Activated T-cell treated with anti-CD3 and anti-CD28 coated beads, Interleukin-2, amount 50 U/mL, for 48 hours (primary cell): ENCODE results near the gene BCAR3.
"Not testable (repeated sequence)": the region's sequence is repeated elsewhere in the genome, so short reads cannot be mapped to it uniquely, and the experiment has no call there.

Experiments used
- DNase-seq, 2 experiments: peaks; one replicate each; pipeline ENCODE4 v3.0.0-alpha.2; 2020

The BCAR3 gene

GRCh38 chr1:93574511-93574910 lies 107.1 kb downstream of the BCAR3 start:
- DNase-seq: no peak

DNA sequence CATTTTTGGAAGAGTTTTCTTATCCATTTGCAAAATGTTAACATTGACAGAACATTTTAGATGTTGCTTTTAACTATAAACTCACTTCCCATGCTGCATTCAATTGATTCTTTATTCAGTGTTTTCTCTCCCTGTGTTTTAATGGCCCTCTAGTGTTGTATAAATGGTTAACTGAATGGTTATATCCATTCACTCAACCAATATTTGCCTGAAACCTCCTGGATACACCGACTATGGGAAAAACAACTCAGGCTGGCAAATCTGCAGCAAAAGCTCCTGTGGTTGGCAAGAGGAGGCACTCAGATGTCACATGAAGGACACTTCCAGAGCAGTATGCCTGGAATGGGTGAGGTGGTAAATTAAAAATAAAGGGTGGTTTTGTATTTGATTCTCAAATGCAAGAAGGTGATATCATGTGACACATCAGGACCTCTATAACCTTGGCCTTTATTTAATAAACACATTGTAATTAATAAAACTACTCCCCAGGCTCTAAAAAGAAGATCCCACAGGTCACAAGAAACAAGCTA lies 107.6 kb downstream of the BCAR3 start:
- no peak for DNase-seq

GRCh38 chr1:93571623-93572310 lies 109.9 kb downstream of the BCAR3 start:
- no peak for DNase-seq

- no peak for DNase-seq
Observed at GRCh38 chr1:93569489-93569888, 112.1 kb downstream of the BCAR3 start.

- no peak for DNase-seq
Observed at GRCh38 chr1:93567255-93567918, 114.2 kb downstream of the BCAR3 start.

DNA sequence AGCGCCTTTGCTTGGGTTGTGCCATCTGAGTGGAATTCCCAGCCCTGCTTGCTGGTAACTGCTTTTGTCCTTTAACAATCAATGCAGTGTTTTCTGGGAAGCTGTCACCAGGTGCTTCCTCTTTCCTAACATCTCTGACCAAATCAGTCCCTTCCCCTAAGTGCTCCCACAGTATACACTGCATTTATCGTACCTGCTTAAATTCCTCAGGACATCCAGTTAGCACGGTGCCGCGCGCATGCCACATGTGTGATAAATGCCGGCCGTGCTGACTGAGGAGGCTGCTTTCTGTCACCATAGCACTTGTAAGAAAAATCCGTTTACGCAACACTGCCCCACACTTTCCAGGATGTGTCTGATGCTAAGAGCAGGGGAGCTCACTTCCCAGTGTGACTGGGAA lies 115.4 kb downstream of the BCAR3 start:
- no peak for DNase-seq

GRCh38 chr1:93565496-93566206 lies 116.0 kb downstream of the BCAR3 start:
- no peak for DNase-seq

- DNase-seq: no peak
Observed at GRCh38 chr1:93559695-93560094, 121.9 kb downstream of the BCAR3 start.

DNA sequence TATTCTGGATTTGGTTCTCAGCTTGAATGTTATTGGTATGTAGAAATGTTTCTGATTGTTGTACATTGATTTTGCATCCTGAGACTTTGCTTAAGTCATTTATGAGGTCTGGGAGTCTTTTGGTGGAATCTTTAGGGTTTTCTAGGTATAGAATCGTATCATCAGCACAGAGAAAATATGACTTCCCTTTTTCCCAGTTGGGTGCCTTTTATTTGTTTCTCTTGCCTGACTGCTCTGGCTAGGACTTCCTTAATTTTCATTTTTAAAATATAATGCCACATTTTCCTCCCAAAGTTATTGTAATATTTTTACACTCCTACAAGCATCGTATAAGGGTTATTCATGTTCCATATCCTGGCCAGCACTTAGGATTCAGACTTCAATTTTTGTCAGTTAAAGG lies 122.6 kb downstream of the BCAR3 start:
- DNase-seq: no peak

DNA sequence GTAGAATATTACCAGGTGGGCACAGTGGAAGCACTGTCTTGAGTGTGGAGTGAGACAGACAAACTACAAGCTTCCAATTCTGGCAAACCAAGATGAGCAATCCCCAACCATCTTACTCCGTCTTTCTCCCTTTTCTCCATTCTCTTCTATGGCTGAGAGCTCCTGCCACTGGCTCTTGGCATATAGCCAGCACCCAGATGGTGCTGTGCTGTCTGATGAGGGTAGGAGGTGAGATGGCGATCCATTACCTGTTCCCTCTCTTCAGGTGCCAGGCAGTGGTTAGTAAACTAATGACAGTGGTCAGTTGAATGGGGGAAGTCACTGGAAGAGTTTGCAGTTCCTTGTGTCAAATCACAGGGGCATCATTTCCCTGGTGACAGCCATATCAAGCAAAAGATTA lies 125.3 kb downstream of the BCAR3 start:
- no peak for DNase-seq

- DNase-seq: no peak
Observed at GRCh38 chr1:93554883-93555872, 126.5 kb downstream of the BCAR3 start.

- not testable (repeated sequence) for DNase-seq
Observed at GRCh38 chr1:93553886-93554490, 127.6 kb downstream of the BCAR3 start.

DNA sequence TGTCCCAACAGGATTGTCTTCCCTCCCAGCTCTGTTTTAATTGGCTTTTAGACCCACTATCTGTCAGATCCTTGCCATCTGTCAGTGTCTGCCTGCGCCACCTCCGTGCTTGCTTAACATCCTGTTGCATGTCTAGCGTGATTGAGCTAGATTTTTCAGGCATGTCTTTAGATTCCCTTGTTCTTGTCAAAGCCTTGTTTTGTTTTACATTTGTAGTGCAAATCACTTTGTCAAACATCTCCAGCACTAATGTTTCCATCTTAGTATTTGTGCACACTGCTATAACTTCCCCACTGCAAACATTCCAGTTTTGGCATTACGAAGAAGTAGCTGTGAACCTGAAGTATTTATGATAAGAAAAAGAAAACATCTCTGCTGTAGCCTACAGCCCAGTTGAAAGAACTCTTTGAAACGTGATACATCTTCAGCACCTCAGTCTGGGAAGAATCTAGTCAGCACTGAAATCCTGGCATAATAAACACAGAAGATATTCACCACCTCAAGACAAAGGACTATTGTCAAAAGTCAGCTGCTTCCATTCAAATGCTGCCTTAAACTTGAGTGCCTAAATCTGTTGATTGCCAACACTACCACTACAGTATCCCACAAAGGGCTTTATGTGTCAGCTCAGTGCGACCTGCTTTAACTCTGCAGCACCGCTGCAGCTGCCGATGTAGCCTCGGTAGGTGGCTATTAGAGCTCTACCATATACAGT lies 128.7 kb downstream of the BCAR3 start:
- no peak for DNase-seq

DNA sequence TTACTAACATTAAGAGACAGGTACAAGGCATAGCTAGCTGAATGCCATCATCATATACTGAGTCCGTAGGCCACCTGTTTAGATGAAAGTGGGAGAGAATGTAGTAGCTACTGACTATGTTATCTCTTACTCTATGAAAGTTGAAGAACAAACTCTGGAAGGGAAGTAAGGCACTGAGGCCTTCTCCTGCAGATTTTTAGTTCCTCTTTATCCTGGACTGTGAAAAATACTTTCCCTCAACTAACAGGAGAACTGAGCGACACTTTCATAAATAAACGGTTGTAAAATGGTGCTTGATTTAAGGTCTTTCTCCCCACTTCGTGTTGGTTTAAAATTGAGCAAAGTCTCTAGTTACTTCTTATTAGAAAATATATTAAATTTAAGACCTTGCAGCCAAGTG lies 131.8 kb downstream of the BCAR3 start:
- DNase-seq: no peak

DNA sequence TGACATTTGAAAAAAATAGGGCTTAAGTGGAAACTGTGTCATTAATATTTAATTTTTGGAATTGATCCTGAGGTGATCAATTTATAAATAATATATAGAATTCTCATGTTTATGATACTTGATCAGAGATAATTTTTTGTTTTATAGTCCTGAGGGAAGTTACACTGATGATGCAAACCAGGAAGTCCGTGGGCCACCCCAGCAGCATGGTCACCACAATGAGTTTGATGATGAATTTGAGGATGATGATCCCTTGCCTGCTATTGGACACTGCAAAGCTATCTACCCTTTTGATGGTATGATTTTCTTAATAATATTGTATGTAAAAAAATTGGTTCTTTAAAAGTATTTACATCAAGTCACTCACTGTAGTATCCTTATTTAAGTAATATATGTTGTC lies 132.5 kb downstream of the BCAR3 start:
- DNase-seq: no peak

DNA sequence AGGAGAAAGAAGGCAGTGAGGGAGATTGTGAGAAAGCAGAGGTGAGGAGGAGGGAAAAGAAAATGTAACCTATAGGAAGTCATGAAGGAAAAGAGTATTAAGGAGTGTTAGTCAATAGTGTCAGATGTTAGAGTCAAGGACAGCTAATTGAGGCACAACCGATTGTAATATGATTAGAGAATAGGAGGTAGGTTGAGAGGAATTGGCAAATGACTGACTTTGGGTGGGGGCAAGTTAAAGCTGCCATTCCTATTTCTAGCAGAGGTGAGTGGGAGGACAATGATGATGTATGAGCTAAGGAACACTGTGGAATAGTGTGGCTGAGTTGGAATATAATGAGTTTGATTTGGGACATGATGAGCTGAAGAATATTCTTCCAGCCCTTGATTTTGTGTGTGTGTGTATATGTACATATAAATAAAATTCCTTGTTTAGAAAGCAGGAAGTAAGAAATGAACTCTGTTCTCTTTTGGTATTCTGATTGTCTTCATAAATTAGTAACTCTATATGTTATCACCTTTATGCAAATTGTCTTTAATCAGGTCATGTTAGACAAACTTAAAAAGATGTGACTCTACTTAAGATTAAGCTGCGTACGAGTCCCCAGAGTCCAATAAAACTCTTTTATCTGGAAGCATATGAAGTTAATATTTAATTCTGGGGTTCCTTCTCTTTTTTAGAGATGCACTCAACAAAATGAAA lies 135.3 kb downstream of the BCAR3 start:
- DNase-seq: no peak

DNA sequence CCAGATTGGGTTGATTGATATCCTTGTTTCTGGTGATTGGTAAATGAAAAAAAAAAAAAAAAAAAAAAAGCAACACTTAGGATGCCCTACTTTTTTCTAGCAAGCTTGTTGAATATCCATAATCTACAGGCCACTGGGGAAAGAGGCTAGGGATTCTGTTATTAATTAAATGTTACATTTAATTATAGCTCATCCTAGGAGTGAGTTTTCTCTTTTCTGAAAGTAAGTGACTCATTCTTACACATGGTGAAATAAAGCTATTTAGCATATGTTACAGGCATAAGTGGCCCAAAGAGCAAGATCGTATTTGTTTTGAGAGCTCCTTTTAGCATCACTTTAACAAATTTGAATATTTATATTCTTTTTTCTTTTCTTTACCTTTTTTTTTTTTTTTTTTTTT lies 139.2 kb downstream of the BCAR3 start:
- DNase-seq: no peak

DNA sequence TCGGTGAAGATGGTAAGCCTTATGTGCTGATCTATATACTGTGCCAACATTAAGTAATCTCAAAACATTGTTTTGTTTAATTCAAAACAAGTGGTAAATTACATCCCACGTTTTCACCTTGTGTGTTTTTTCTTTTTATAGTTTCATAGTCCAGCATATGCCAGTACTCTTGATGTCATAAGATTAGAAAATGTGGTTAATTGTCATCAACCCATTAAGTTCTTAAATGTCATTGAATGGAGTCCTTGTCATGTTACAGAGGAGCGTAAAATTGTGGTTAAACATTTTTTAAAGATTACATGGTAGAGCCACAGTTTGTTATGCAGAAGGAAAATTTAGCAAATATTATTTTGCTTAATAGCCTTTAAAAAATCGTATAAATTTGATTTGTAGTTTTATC lies 140.6 kb downstream of the BCAR3 start:
- DNase-seq: no peak

DNA sequence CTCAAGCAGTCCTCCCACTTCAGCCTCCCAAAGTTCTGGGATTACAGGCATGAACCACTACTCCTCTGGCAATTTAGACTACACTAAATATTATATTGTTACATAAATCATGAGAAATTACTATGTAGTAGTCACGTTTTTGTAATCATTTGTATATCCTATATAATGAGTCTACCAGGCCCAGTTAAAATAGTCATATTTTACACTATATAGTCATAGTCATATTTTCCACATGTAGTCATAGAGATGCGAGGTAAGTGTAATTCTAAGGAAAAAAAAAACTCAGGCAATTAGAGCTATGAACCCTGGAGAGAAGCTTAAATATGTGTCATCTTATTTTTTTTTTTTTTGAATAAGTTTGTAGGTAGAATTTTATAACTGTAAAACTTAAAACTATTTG lies 143.7 kb downstream of the BCAR3 start:
- no peak for DNase-seq

- no peak for DNase-seq
Observed at GRCh38 chr1:93537396-93537795, 144.2 kb downstream of the BCAR3 start.

DNA sequence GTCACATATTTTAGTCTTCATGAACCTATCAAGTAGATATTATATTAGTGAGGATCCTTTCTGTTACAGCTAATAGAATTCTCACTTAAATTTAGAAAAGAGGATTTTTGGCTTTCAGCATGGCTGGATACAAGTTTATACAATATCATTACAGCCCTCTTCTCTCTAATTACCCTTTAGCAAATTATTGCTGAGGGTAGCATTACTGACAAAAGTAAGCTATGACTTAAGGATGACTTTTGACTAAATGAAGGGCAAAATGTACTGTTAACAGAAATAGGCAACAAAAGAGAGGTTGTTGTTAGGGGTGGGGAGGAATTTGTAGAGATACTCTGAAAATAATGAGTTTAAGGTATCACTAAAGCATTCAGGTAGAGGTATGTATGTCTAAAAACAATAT lies 148.0 kb downstream of the BCAR3 start:
- DNase-seq: no peak
